Hippocampal formation (tissue), 2 donors: ENCODE measurements around the gene OXT.

ENCODE experiments used
- DNase-seq, 2 donors: peaks; one replicate each; lab custom pipeline; 2025; lab: John Stamatoyannopoulos, UW

Gene OXT

DNA sequence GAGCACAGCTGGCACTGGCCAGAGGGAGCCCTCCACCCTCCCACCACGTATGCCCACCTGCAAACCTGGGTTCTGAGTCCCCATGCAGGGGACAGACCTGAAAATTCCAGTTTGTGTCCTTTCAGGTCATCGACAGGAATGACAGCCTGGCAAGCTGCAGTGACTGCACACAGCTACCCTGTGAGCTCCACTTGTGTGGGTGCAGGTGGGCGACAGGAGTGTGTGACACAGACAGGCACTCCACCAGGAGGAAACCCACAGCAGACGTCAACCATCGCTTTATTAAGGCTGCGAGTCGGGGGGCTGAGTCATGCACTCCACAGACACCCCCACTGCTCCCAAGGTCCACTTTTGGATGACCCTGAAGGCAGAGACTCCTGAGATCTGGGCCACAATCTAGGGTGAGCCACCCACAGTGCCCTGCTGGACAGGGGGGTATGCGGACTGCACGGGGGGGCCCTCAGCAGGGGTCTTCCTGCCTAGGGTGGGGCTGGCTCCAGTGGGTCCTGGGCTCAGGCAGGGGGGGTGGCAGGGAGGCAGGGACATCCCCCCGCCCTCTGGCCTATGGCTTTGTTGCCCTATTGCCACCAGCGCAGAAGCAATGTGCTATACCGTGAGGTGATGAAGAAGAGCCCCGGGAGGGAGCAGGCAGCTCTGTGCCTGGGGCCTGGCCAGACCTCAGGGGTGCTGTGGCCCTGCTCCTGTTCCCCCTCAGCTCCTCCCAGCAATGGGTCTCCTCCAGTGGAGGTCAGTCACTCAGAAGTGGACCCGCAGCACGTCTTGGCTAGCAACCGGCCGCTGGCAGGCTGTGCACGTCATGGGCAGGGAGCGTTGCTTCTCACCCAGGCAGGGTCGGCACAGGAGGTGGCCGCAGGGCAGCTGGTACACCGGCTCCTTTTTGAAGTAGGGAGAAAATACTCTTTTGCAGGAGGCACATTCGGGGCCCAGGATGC lies 38.2 kb downstream of the OXT start:
- no peak for DNase-seq

DNA sequence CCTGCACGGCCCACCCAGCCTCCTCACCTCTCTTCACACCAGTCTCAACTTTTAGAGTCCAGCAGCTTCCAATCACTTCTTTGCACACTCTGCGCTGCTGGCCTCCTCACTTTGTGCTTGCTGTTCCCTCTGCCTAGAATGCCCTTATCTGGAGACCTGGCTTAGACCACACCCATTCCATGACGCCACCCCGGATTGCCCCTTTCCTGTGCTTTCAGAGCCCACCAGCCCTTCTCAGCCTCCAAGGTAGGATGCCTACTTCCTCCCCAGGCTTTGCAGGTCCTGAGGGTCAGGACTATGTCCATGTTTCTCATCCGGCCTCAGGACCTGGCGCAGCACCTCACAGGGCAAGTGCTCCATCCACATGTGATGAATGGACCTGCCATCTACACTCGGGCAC lies 40.1 kb downstream of the OXT start:
- DNase-seq = no peak

DNA sequence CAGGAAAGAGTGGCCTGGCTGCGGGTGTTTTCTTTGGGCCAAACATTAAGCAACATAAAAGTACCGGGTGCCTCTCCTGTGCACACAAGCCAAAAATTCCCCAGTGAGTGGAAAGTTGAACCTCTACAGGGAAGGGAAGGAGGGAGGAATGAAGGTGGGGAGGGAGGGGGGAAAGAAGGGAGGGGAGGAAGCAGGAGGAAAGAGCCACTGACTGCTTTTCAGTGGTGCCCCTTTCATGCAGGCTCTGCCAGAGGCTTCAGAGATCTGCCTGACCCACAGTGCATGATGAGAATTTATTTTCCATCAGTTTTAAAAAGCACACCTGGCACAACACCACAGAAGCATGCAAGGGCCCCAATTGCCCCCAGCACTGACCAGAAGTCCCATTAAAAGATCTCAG lies 40.6 kb downstream of the OXT start:
- DNase-seq = no peak

DNA sequence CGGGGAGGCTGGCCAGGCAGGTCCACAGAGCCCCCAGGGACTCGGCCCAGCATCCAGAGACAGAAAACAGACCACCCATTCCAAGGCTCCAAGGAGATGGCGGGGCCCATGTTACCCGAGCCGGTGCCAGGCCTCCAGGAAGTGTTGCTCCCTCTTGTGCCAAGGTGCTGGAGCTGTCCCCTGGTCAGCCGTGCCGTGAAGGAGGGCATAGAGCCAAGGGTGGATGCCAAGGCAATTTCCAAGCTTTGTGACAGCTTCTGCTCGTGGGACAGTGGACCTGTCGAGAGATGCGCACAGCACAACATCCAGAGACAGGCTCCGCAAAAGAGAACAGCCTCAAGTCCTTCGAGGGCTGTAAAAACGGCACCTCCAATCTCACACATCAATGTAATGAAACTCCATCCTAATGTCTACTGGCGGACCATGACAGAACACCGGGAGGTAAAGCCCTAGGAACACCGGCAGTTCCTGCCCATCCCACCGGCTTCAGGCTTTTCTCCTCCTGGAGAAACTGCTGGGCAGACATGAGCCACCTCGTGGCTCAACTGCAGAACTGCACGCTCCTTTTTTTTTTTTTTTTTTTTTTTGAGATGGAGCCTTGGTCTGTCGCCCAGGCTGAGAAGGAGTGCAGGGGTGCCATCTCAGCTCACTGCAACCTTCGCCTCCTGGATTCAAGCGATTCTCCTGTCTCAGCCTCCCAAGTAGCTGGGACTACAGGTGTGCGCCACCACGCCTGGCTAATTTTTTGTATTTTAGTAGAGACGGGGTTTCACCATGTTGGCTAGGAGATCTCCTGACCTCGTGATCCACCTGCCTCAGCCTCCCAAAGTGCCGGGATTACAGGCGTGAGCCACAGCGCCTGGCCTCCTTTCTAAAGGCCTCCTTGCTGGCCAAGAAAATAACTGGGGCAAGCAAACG lies 44.0 kb downstream of the OXT start:
- DNase-seq = peak in 1 of 2 donors; percentile 42

DNA sequence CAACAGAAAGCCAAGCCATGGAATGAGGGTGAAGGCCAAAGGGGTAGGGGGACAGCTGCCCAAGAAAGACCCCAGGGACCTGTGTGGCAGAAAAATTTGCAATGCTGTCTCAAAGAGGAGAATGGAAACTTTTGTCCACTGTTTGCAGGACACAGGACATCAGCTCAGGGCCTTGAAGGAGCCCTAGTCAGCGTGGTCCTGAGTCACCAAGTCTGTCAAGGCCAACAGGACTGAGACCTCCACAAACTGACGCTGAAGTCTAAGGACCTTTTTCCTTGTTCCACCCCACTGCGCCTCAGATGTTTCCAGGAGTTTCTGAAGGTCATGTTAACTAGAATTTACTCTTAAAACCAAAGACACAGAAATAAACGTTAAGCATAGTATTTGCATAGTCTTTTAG lies 44.9 kb downstream of the OXT start:
- DNase-seq = no peak

DNA sequence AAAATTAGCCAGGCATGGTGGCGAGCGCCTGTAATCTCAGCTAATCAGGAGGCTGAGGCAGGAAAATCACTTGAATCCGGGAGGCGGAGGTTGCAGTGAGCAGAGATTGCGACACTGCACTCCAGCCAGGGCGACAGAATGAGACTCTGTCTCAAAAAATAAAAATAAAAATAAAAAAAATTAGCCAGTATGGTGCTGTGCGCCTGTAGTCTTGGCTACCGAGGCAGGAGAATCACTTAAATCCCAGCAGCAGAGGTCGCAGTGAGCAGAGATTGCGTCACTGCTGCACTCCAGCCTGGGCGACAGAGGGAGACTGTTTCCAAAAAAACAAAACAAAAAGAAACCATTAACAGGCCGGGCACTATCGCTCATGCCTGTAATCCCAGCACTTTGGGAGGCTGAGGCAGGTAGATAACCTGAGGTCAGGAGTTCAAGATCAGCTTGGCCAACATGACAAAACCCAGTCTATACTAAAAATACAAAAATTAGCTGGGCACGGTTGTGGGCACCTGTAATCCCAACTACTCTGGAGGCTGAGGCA lies 46.5 kb downstream of the OXT start:
- DNase-seq = peak; percentile 28 to 47

DNA sequence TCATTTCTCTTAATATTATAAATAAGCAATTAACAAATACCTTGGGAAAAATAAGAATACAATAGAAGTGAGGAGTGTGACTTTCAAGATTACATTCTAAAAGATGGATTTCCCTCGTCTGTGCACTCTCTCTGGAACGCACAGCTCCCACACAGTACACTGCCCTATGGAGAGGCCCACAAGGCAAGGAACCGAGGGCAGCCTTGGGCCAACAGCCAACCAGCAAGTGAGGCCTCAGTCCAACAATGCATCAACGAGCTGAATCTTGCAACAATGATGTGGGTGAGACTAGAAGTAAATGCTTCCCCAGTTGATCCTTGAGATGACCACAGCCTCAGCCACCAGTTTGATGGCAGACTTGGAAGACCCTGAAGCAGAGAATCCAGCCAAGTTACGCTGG lies 47.6 kb downstream of the OXT start:
- no peak for DNase-seq

DNA sequence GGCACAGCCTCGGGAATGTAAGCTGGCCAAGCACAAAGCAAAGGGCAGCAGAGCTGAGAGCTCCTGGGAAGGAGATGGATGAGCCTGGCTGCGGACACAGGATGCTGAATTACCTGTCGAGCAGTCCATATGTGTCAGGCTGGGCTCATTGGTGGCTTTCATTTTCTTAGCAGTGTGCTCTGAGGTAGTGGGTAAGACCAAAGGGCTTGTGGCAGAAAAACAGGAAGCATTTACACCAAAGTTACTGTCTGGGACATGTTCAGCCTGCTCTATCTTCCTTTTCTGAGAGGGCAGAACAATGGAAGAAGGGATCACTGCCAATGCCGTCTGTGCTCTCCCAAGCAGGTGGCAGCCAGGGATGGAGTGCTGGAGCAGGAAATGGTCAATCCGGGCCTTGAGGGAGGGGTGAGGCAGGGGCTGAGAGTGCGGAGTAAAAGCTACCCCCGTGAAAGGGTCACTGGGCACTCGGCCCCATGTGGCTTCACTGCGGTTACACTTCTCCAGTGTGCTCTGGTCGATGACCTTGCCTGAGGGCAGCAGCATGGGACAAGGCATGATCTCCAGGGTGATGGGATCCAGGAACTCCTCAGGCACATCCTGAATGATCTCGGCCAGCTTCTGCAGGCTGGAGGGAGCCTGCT lies 50.0 kb downstream of the OXT start:
- no peak for DNase-seq
